Right lobe of liver (tissue), 4 donors: ENCODE data around the gene DUSP16.

Experiments
- POLR2A ChIP-seq: fragments of 450-650 bp; IDR thresholded peaks from one replicate; pipeline ENCODE4 v1.6.1; 2017; ENCODE audit warnings: antibody characterized with exemption, mild to moderate bottlenecking
- TF ChIP-seq, protein P1 (sequence below), 4 donors: fragments of 200-600 bp in 3 of 4; fragments of 450-650 bp in 1 of 4; IDR thresholded peaks; one replicate each; pipeline versions ENCODE4 v1.5.1 to v1.8.0; 2016 to 2022; ENCODE audit warnings: antibody characterized with exemption in 4 of 4, mild to moderate bottlenecking in 2 of 4
- donor health status: DM: no; HTN: no; CAD: no.
- donor health status: DM: no; HTN: no; CAD: no.
- donor health status: DM: no; HTN: yes; CAD: no.

- TF ChIP-seq, protein P1, sequence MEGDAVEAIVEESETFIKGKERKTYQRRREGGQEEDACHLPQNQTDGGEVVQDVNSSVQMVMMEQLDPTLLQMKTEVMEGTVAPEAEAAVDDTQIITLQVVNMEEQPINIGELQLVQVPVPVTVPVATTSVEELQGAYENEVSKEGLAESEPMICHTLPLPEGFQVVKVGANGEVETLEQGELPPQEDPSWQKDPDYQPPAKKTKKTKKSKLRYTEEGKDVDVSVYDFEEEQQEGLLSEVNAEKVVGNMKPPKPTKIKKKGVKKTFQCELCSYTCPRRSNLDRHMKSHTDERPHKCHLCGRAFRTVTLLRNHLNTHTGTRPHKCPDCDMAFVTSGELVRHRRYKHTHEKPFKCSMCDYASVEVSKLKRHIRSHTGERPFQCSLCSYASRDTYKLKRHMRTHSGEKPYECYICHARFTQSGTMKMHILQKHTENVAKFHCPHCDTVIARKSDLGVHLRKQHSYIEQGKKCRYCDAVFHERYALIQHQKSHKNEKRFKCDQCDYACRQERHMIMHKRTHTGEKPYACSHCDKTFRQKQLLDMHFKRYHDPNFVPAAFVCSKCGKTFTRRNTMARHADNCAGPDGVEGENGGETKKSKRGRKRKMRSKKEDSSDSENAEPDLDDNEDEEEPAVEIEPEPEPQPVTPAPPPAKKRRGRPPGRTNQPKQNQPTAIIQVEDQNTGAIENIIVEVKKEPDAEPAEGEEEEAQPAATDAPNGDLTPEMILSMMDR (IDR thresholded peaks at IDR 0.05), result no peak
- TF ChIP-seq POLR2A, result no peak
Observed at GRCh38 chr12:12542964-12543363, 19.7 kb downstream of the DUSP16 start.
